ENCODE results near the gene APBB2. TPM values are rescaled to one million over a fixed set of nuclear protein-coding genes. Genes with fewer than 3 reads are reported as not detected.

The APBB2 gene
- total RNA-seq, 4 donors from 2014 or later, result 139 to 248 (median 203) TPM

DNA sequence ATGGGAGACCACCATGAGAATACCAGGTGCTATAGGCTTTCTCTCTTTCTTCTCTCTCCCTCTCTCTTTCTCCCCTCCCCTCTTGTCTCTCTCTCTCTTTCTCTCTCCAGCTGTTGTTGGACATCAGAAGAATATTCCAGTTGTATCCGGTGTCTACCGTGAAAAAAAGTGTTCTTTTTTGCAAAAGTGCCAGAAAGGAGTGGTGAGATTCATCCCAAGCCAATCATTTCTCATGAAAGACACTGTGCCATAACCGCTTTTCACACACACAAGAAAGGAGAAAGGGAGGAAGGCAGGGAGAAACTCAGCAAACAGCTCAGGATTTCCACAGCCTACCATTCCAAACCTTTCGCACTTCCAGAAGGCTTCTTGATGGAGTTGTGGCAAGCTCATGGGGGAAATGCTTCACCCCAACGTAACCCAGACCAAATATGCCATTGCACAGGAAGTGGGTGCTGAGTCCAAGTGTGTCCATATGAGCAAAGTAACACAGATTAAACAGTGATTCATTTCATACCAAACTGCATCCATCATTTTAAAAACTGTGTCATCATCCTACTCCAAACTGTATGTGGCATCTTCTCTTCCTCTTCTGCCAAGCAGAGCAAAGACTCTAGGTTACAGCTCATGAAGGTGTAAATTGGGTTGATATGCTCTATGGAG, 224.0 kb downstream of the APBB2 start:
- no peaks in the 10 kb centered on the region for H3K27me3 ChIP-seq
- no peaks in the 10 kb centered on the region for H3K9me3 ChIP-seq
- peaks cover 0 to 36% (median 7%) of the 10 kb centered on the region in 4 donors for H3K4me1 ChIP-seq
- 72 to 73% methylated on average over 5 of the region's 5 CpGs for WGBS, 2 donors
- no peak for DNase-seq (ENCODE audit: low spot score in 2 of 2)
- TF ChIP-seq CTCF (IDR thresholded peaks at IDR 0.05) (no peak), EP300 (IDR thresholded peaks at IDR 0.05) (no peak), POLR2A (IDR thresholded peaks at IDR 0.05) (no peak)
- no peak overlapping the region for H3K4me3 ChIP-seq
- no peaks in the 10 kb centered on the region for H3K36me3 ChIP-seq
- no peak overlapping the region for H3K27ac ChIP-seq

- TF ChIP-seq CTCF (IDR thresholded peaks at IDR 0.05) (no peak), POLR2A (IDR thresholded peaks at IDR 0.05) (no peak), EP300 (IDR thresholded peaks at IDR 0.05) (no peak)
- no peaks in the 10 kb centered on the region for H3K27me3 ChIP-seq
- no peaks in the 10 kb centered on the region for H3K36me3 ChIP-seq
- H3K27ac ChIP-seq, result no peak overlapping the region
- no peaks in the 10 kb centered on the region for H3K9me3 ChIP-seq
- H3K4me1 ChIP-seq, result peaks cover 0 to 31% (median 6%) of the 10 kb centered on the region in 4 donors
- WGBS, 2 donors, result 70 to 82% methylated on average over 3 of the region's 3 CpGs
- H3K4me3 ChIP-seq, result no peak overlapping the region
- no peak for DNase-seq (ENCODE audit: low spot score in 2 of 2)
These were observed 227.2 kb downstream of the APBB2 start for GRCh38 chr4:40987151-40987550.

- WGBS, 2 donors, result 13 to 20% methylated on average over 3 of the region's 3 CpGs
- Histone ChIP-seq H3K4me3 (no peak overlapping the region), H3K36me3 (peaks cover 0 to 4% (median 0%) of the 10 kb centered on the region in 3 donors), H3K27ac (peak overlapping the region in 2 of 4 donors; percentile 23 to 45), H3K27me3 (no peaks in the 10 kb centered on the region), H3K9me3 (no peaks in the 10 kb centered on the region), H3K4me1 (peaks cover 0 to 31% (median 6%) of the 10 kb centered on the region in 4 donors)
- TF ChIP-seq POLR2A (IDR thresholded peaks at IDR 0.05) (no peak), EP300 (IDR thresholded peaks at IDR 0.05) (peak in 1 of 2 donors; percentile 57)
- DNase-seq (ENCODE audit: low spot score in 2 of 2), result no peak
These were observed 228.0 kb downstream of the APBB2 start for GRCh38 chr4:40986375-40986774.

DNA sequence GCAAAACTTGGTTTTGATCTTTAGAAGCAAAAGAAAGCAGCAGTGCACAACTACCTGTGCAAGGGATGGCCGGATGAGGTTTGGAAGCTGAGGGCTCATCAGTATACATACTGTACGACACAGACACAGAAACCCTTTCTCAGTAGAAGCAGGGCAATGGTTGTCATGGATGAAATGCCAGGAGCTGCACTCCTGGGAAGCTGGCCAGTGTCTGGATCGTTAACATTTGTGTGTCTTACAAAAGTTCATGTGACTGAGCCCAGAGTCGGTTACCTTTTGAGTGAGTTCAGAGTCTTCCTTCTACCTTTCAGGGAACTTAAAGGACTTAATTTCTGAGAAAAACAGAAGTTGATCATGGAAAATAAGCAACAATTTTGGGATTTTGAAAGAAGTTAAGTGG, 230.3 kb downstream of the APBB2 start:
- WGBS, 2 donors, result 48 to 57% methylated on average over 4 of the region's 4 CpGs
- TF ChIP-seq POLR2A (IDR thresholded peaks at IDR 0.05) (no peak), EP300 (IDR thresholded peaks at IDR 0.05) (no peak), CTCF (IDR thresholded peaks at IDR 0.05) (no peak)
- Histone ChIP-seq H3K36me3 (peaks cover 0 to 14% (median 0%) of the 10 kb centered on the region in 3 donors), H3K27me3 (no peaks in the 10 kb centered on the region), H3K4me1 (peaks cover 0 to 31% (median 6%) of the 10 kb centered on the region in 4 donors), H3K4me3 (no peak overlapping the region), H3K27ac (peak overlapping the region in 2 of 4 donors; percentile 8 to 22), H3K9me3 (peaks cover 0 to 8% (median 0%) of the 10 kb centered on the region in 4 donors)
- no peak for DNase-seq (ENCODE audit: low spot score in 2 of 2)

- no peak for DNase-seq (ENCODE audit: low spot score in 2 of 2)
- no peak overlapping the region for H3K27ac ChIP-seq
- WGBS, 2 donors, result 13 to 24% methylated on average over 1 of the region's 1 CpG
- no peak overlapping the region for H3K4me3 ChIP-seq
- TF ChIP-seq POLR2A (IDR thresholded peaks at IDR 0.05), result no peak
- TF ChIP-seq EP300 (IDR thresholded peaks at IDR 0.05), result no peak
- TF ChIP-seq CTCF (IDR thresholded peaks at IDR 0.05), result peak in 1 of 5 experiments; percentile 12
- peaks cover 0 to 14% (median 0%) of the 10 kb centered on the region in 3 donors for H3K36me3 ChIP-seq
- peaks cover 0 to 14% (median 2%) of the 10 kb centered on the region in 4 donors for H3K4me1 ChIP-seq
- H3K27me3 ChIP-seq, result no peaks in the 10 kb centered on the region
- peaks cover 0 to 11% (median 0%) of the 10 kb centered on the region in 4 donors for H3K9me3 ChIP-seq
These were observed 233.9 kb downstream of the APBB2 start for GRCh38 chr4:40980318-40980883.

Measured in tibial nerve (tissue), 4 donors.